MM.1S (cell line): Measurements from ENCODE around the gene EMILIN3.

ENCODE experiments used
- CTCF ChIP-seq: fragments of 300-600 bp; sonication (generic); IDR thresholded peaks from 2 replicates; pipeline ENCODE4 v1.5.1; 2016; ENCODE audit warnings: antibody characterized with exemption, low read length, mixed read lengths
- EZH2 ChIP-seq: fragments of 300-600 bp; sonication (generic); optimal IDR thresholded peaks from 2 replicates; pipeline ENCODE3; 2017; ENCODE audit warnings: low read depth, mild to moderate bottlenecking, antibody characterized with exemption, low read length, mixed read lengths
- EZH2phosphoT487 ChIP-seq: fragments of 300-600 bp; sonication (generic); IDR thresholded peaks from 2 replicates; pipeline ENCODE4 v1.6.1; 2018; ENCODE audit warnings: antibody characterized with exemption, low read length

- TF ChIP-seq EZH2: no peak
- TF ChIP-seq CTCF: no peak
- TF ChIP-seq EZH2phosphoT487: no peak
Observed at GRCh38 chr20:41387444-41387851, 20.8 kb upstream of the EMILIN3 start.
